Epithelial cell of proximal tubule (primary cell): ENCODE results near the gene FIGNL1. TPM values are rescaled to one million over a fixed set of nuclear protein-coding genes. Genes with fewer than 3 reads are reported as not detected.

Experiments
- DNase-seq: peaks from one replicate; pipeline ENCODE4 v3.0.0-alpha.2; 2011; ENCODE audit warnings: low read depth
- H3K4me3 ChIP-seq: 2 replicates; pipeline ENCODE4 v1.5.1; 2011; ENCODE audit warnings: low read depth, mild to moderate bottlenecking, low read length
- total RNA-seq: library from RNA; depleted of rRNA; stranded (reverse); fragments of >200 nt; gene quantifications from 2 replicates; pipeline ENCODE4 v1.2.3, GENCODE V29; 2015
- TF ChIP-seq, protein P1 (sequence below): conservative IDR thresholded peaks from 2 replicates; pipeline ENCODE4 v1.5.1; 2012; ENCODE audit warnings: low read depth, mild to moderate bottlenecking, low read length

FIGNL1 gene
- total RNA-seq, 1 donor from 2014 or later = 14.4 TPM

DNA sequence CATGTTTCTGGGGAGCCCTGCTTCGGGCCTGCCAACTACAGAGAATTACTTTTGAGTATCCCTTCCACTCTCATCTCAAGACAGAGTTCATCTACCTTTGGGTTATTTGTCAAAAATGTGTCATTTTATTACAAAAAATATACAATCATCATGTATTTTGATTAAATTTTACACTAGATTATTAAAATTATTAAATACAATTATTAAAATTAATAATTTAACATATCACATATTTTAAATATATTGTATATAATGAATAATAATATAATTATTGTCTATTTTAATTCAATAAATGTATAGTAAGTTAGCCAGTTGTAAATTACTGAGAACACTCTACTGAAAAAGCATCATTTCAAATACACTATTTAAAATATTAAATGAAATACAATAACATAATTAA is 50.9 kb downstream of the FIGNL1 start:
- H3K4me3 ChIP-seq = no peak overlapping the region
- TF ChIP-seq, protein P1, sequence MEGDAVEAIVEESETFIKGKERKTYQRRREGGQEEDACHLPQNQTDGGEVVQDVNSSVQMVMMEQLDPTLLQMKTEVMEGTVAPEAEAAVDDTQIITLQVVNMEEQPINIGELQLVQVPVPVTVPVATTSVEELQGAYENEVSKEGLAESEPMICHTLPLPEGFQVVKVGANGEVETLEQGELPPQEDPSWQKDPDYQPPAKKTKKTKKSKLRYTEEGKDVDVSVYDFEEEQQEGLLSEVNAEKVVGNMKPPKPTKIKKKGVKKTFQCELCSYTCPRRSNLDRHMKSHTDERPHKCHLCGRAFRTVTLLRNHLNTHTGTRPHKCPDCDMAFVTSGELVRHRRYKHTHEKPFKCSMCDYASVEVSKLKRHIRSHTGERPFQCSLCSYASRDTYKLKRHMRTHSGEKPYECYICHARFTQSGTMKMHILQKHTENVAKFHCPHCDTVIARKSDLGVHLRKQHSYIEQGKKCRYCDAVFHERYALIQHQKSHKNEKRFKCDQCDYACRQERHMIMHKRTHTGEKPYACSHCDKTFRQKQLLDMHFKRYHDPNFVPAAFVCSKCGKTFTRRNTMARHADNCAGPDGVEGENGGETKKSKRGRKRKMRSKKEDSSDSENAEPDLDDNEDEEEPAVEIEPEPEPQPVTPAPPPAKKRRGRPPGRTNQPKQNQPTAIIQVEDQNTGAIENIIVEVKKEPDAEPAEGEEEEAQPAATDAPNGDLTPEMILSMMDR = no peak
- DNase-seq = no peak

DNA sequence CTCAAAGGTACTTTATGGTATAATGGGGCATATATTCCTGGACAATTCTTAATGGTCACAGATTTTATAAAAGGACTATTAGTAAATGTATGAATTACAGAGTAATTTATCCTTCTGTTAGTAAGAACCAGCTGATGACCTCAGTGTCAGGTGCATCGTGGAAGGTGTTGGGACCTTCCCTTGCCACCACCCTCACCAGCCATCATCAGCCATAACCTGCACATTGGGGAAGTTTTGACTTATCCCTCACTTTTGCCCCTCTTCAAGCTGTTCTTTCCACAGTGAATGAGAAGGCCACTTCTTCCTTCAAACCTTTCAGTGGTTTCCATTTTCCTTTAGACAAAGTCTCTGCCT is 52.2 kb downstream of the FIGNL1 start:
- TF ChIP-seq, protein P1 = no peak
- DNase-seq = no peak
- no peak overlapping the region for H3K4me3 ChIP-seq

DNA sequence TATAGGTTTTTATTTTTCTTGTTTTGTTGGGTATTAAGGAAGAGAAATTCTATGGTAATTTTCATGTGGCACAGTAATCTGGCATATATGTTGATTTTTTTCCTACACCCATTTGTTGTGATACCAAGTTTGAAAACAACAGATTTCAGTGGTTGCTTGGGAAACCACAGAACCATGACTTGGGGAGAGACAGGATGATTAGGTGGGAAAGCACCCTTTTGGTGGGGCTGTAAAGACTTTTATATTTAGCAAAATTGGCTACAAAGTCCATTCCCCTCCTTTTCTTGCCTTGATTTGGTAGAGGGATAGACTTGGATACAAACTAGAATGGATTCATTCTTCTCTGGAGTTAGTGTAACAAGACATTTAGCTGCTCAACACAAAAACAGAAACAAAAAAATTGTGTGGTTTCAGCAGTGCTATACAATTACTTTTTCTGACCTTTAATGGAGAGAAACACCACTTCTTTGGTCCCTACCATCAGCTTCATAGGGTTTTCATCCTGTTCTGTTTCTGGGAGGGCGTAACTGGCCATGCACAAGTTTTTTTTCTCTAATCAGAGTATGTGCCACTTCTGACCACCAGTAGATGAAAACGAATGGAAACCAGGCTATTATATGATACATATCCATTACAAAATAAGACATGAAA is 52.7 kb downstream of the FIGNL1 start:
- DNase-seq = no peak
- H3K4me3 ChIP-seq = no peak overlapping the region
- TF ChIP-seq, protein P1 = no peak

DNA sequence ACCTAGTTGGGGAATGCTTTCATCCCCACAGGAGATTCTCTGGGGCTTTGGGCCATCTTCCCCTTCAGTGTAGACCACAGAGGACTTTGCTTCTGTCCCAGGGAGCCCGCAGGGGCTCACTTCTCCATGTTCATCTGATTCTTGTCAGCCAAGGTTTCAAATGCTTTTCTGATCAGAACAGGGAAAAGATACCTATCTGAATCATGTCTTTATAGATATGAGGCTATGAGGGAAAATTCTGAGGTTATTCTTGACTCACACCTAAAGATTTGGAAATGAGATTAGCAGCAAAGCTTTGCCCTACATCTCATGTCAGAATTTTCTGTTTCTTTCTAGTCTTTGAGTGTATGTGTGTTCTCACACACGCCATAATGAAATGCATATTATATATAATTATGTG is 53.3 kb downstream of the FIGNL1 start:
- TF ChIP-seq, protein P1 = no peak
- no peak for DNase-seq
- no peak overlapping the region for H3K4me3 ChIP-seq

DNA sequence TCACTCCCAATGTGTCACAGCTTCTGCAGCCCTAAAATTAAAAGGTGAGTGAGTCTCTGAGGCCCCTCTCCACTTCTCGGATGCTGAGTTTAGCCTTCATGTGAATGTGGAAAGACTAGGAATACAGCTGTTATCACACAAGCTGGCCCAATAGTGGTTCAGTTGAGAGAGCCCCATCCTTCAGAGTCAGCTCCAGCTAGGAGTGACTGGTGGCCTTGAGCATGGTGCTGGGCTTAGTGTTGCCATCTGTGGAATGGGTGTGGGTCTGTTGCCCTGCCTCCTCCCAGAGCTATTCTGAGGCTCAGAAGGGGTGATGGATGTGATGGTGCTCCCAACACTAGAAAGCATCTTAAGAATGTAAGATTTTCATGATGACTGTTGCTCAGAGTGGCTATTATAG is 55.8 kb downstream of the FIGNL1 start:
- no peak for DNase-seq
- no peak overlapping the region for H3K4me3 ChIP-seq
- TF ChIP-seq, protein P1 = no peak

Other genes starting within 250 kb of the FIGNL1 start
- not detected in 2 replicates for gene IKZF1, start 145.6 kb downstream of the FIGNL1 start, total RNA-seq
- 0.29 and 1.4 TPM in 2 replicates for gene DDC, start 115.1 kb upstream of the FIGNL1 start, total RNA-seq